Measurements from ENCODE around the gene TBC1D9. TPM values are rescaled to one million over a fixed set of nuclear protein-coding genes. Genes with fewer than 3 reads are reported as not detected.
A peak's percentile ranks its signal among the peaks of the same experiment; 100 is the strongest.

The TBC1D9 gene
- total and polyA plus RNA-seq, 2 of the 13 experiments (the other 11 are each of a cell fraction or from before 2014, with no cell fraction given) = 11.9 to 12.2 TPM

- no peak for TF ChIP-seq MYPOP (CRISPR knock-in tag; IDR thresholded peaks at IDR 0.05)
- no peak for TF ChIP-seq IRF2 (CRISPR knock-in tag; IDR thresholded peaks at IDR 0.05)
- peak; percentile 65 for TF ChIP-seq GATAD2A (CRISPR knock-in tag; IDR thresholded peaks at IDR 0.05)
- TF ChIP-seq ZNF331 (CRISPR knock-in tag; IDR thresholded peaks at IDR 0.05) = peak; percentile 98
- TF ChIP-seq SOX13 (IDR thresholded peaks at IDR 0.05) = no peak
- peak in 1 of 2 experiments; percentile 52; a peak in 1 of 4 replicates for TF ChIP-seq SOX13 (CRISPR knock-in tag; conservative IDR thresholded peaks at IDR 0.05 in 1 of 2, IDR thresholded peaks at IDR 0.05 in 1 of 2)
- peak; percentile 76 for TF ChIP-seq ARID5B (CRISPR knock-in tag; IDR thresholded peaks at IDR 0.05)
- no peak for TF ChIP-seq MBD4 (IDR thresholded peaks at IDR 0.05; ENCODE audit: borderline replicate concordance, low read length)
- TF ChIP-seq KAT8 (CRISPR knock-in tag; IDR thresholded peaks at IDR 0.05) = peak; percentile 42; the same call in 1 of the 2 replicates
- TF ChIP-seq ELF1 (CRISPR knock-in tag; IDR thresholded peaks at IDR 0.05) = no peak
- TF ChIP-seq THAP8 (CRISPR knock-in tag; IDR thresholded peaks at IDR 0.05; ENCODE audit: borderline replicate concordance) = no peak
- no peak for TF ChIP-seq SOX6 (IDR thresholded peaks at IDR 0.05)
- peak; percentile 24; the same call in 1 of the 2 replicates for TF ChIP-seq SOX6 (CRISPR knock-in tag; IDR thresholded peaks at IDR 0.05)
- TF ChIP-seq TCF7L2 (IDR thresholded peaks at IDR 0.05; ENCODE audit: low read depth, low read length) = no peak
- no peak for TF ChIP-seq RORA (CRISPR knock-in tag; IDR thresholded peaks at IDR 0.05)
- peak; percentile 9; the same call in 1 of the 2 replicates for TF ChIP-seq ETV5 (CRISPR knock-in tag; IDR thresholded peaks at IDR 0.05; ENCODE audit: borderline replicate concordance)
- TF ChIP-seq IKZF5 (CRISPR knock-in tag; IDR thresholded peaks at IDR 0.05) = 0 out of 2 replicates have a peak, but pooled peaks have one; percentile 29
- TF ChIP-seq ZNF18 (CRISPR knock-in tag; IDR thresholded peaks at IDR 0.05; ENCODE audit: insufficient replicate concordance) = no peak
- TF ChIP-seq ZSCAN21 (CRISPR knock-in tag; IDR thresholded peaks at IDR 0.05; ENCODE audit: borderline replicate concordance) = no peak
Measured at GRCh38 chr4:140691369-140691768, 64.8 kb downstream of the TBC1D9 start (continued).

Data from HepG2 (cell line).